GM21576 (cell line): ENCODE measurements around the gene CTSW.
A peak's percentile ranks its signal among the peaks of the same experiment; 100 is the strongest.

Experiments used
- ATAC-seq: cut with Tn5 transposase; IDR thresholded peaks from one replicate; pipeline ENCODE4 v1.9.1; 2021; ENCODE audit warnings: mild to moderate bottlenecking, moderate library complexity; ENCODE audit not compliant: unreplicated experiment

CTSW gene

GRCh38 chr11:65854852-65855837 lies 24.5 kb upstream of the CTSW start:
- ATAC-seq: no peak

GRCh38 chr11:65855927-65856363 lies 23.7 kb upstream of the CTSW start:
- no peak for ATAC-seq

- ATAC-seq: peak; percentile 28
These were observed 22.7 kb upstream of the CTSW start for GRCh38 chr11:65856689-65857499.

GRCh38 chr11:65857500-65857852 lies 22.2 kb upstream of the CTSW start:
- no peak for ATAC-seq

- peak; percentile 37 for ATAC-seq
These were observed 21.6 kb upstream of the CTSW start, which contains the start of gene CFL1 for GRCh38 chr11:65857853-65858680. Gene CFL1, minus strand, starts transcription at chr11:65858180. Its CDS starts 81 bp downstream, at chr11:65858099.

- no peak for ATAC-seq
These were observed 21.0 kb upstream of the CTSW start for GRCh38 chr11:65858681-65859087.

- peak; percentile 51 for ATAC-seq
These were observed 20.4 kb upstream of the CTSW start for GRCh38 chr11:65859095-65859811.

- no peak for ATAC-seq
These were observed 19.8 kb upstream of the CTSW start for GRCh38 chr11:65859812-65860277.

- peak; percentile 32 for ATAC-seq
These were observed 19.1 kb upstream of the CTSW start, which contains the start of gene MUS81 for GRCh38 chr11:65860278-65861164. Gene MUS81, plus strand, starts transcription at chr11:65860433. Its CDS starts 321 bp downstream, at chr11:65860754.

- no peak for ATAC-seq
These were observed 18.5 kb upstream of the CTSW start for GRCh38 chr11:65861165-65861505.

GRCh38 chr11:65861533-65862183 lies 18.0 kb upstream of the CTSW start:
- ATAC-seq: no peak

- ATAC-seq: no peak
These were observed 17.4 kb upstream of the CTSW start for GRCh38 chr11:65862191-65862735.

- ATAC-seq: no peak
These were observed 16.4 kb upstream of the CTSW start for GRCh38 chr11:65862941-65863888.

- no peak for ATAC-seq
These were observed 15.5 kb upstream of the CTSW start for GRCh38 chr11:65863889-65864705.

GRCh38 chr11:65864706-65865471 lies 14.7 kb upstream of the CTSW start:
- ATAC-seq: no peak
